GM12878 (cell line): Measurements from ENCODE around the gene MYO9B. TPM values are rescaled to one million over a fixed set of nuclear protein-coding genes. Genes with fewer than 3 reads are reported as not detected.

Experiments used
- ATF7 ChIP-seq: fragments of 450-650 bp; IDR thresholded peaks from 2 replicates; pipeline ENCODE4 v1.6.1; 2016; ENCODE audit warnings: low read depth, mild to moderate bottlenecking
- EGR1 ChIP-seq, 2 experiments: IDR thresholded peaks; 1 replicate in 1 of 2; 2 replicates in 1 of 2; pipeline ENCODE4 v1.6.1; 2011 to 2012; ENCODE audit warnings: low read depth in 2 of 2, low read length in 2 of 2, borderline replicate concordance in 1 of 2, mild to moderate bottlenecking in 1 of 2, moderate library complexity in 1 of 2
- EP300 ChIP-seq, 2 experiments: fragments of 150-350 bp in 1 of 2; IDR thresholded peaks; 2 replicates each; pipeline ENCODE4 v1.6.1; 2011 to 2012; ENCODE audit warnings: low read depth in 2 of 2, low read length in 2 of 2, borderline replicate concordance in 1 of 2, improper control_type of control experiment in 1 of 2, inconsistent platforms in 1 of 2; ENCODE audit not compliant: control insufficient read depth in 1 of 2
- MTA2 ChIP-seq: fragments of 450-650 bp; IDR thresholded peaks from 2 replicates; pipeline ENCODE4 v1.6.1; 2016; ENCODE audit warnings: low read depth, mild to moderate bottlenecking, moderate library complexity
- MYC ChIP-seq: IDR thresholded peaks from 2 replicates; pipeline ENCODE4 v1.6.1; 2011; ENCODE audit warnings: mild to moderate bottlenecking, low read length, moderate library complexity, inconsistent platforms; ENCODE audit not compliant: insufficient read depth, insufficient replicate concordance, insufficient read length, severe bottlenecking
- POLR2A ChIP-seq: IDR thresholded peaks from 2 replicates; pipeline ENCODE4 v1.6.1; 2011; ENCODE audit warnings: low read depth, mild to moderate bottlenecking, low read length
- POLR2AphosphoS5 ChIP-seq: IDR thresholded peaks from 2 replicates; pipeline ENCODE4 v1.6.1; 2011; ENCODE audit warnings: mild to moderate bottlenecking, low read length, inconsistent platforms
- polyA plus RNA-seq, 11 experiments: library from polyadenylated mRNA; depleted of rRNA in 4 of 11; unstranded in 6 of 11; stranded (reverse) in 5 of 11; fragments of >200 nt; fragmentation: Nextera tagmentation in 4 of 11; fragmentation: Illumina TruSeq in 1 of 11; extraction: Ambion mirVana in 4 of 11; extraction: Trizol in 1 of 11; gene quantifications; 1 replicate in 1 of 11; 2 replicates in 10 of 11; pipeline versions ENCODE4 v1.2.1 to v1.2.3, GENCODE V29; 2011 to 2016; ENCODE audit warnings: inconsistent platforms in 2 of 11, missing spikeins in 2 of 11, low read depth in 1 of 11
- total RNA-seq, 4 experiments: library from RNA; depleted of rRNA in 3 of 4; stranded (reverse); fragments of >200 nt in 3 of 4; fragmentation: Illumina TruSeq in 1 of 4; extraction: Trizol in 1 of 4; gene quantifications; 2 replicates each; pipeline versions ENCODE4 v1.2.1 to v1.2.3, GENCODE V29; 2013 to 2021
- TF ChIP-seq, protein P1 (sequence below): fragments of 450-650 bp; IDR thresholded peaks from 2 replicates; pipeline ENCODE4 v1.6.1; 2017; ENCODE audit warnings: antibody characterized with exemption, mild to moderate bottlenecking, moderate library complexity
- TF ChIP-seq, protein P2 (sequence below): IDR thresholded peaks from 2 replicates; pipeline ENCODE4 v1.6.1; 2011; ENCODE audit warnings: borderline replicate concordance, low read depth, mild to moderate bottlenecking, moderate library complexity, low read length; ENCODE audit not compliant: insufficient read depth, poor library complexity, severe bottlenecking

MYO9B gene
- total and polyA plus RNA-seq, 10 of the 15 experiments (the other 5 are each of a cell fraction or from before 2014, with no cell fraction given) = 5.4 to 165 (median 45.8) TPM

DNA sequence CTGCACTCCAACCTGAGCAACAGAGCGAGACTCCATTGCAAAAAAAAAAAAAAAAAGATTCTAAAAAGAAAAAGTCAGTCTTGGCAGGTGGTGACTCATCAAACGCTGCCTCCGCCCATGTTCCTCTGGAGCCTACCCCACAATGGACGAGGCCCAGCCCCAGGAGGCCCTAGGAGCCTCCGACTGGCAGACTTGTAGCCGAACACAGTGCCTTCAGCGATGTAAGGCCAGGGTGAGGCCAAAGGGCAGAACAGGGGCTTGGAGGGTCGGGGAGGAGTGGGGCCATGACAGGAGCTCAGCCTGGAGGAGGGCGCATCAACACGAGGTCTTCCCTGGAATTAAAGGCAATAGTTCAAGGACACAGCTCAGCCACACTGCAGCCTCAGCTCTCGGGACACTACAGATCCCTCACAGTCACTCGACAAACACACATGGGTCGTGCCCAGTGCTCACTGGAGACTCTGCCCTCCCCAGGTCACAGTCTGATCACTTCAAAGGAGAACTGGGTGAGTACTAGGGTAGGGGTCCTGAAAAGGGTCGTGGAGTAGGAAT, 144.7 kb downstream of the MYO9B start (continued):
- TF ChIP-seq, protein P1, sequence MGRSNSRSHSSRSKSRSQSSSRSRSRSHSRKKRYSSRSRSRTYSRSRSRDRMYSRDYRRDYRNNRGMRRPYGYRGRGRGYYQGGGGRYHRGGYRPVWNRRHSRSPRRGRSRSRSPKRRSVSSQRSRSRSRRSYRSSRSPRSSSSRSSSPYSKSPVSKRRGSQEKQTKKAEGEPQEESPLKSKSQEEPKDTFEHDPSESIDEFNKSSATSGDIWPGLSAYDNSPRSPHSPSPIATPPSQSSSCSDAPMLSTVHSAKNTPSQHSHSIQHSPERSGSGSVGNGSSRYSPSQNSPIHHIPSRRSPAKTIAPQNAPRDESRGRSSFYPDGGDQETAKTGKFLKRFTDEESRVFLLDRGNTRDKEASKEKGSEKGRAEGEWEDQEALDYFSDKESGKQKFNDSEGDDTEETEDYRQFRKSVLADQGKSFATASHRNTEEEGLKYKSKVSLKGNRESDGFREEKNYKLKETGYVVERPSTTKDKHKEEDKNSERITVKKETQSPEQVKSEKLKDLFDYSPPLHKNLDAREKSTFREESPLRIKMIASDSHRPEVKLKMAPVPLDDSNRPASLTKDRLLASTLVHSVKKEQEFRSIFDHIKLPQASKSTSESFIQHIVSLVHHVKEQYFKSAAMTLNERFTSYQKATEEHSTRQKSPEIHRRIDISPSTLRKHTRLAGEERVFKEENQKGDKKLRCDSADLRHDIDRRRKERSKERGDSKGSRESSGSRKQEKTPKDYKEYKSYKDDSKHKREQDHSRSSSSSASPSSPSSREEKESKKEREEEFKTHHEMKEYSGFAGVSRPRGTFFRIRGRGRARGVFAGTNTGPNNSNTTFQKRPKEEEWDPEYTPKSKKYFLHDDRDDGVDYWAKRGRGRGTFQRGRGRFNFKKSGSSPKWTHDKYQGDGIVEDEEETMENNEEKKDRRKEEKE = no peak
- peak; percentile 62 for TF ChIP-seq POLR2A
- TF ChIP-seq MTA2 = no peak
- TF ChIP-seq, protein P2, sequence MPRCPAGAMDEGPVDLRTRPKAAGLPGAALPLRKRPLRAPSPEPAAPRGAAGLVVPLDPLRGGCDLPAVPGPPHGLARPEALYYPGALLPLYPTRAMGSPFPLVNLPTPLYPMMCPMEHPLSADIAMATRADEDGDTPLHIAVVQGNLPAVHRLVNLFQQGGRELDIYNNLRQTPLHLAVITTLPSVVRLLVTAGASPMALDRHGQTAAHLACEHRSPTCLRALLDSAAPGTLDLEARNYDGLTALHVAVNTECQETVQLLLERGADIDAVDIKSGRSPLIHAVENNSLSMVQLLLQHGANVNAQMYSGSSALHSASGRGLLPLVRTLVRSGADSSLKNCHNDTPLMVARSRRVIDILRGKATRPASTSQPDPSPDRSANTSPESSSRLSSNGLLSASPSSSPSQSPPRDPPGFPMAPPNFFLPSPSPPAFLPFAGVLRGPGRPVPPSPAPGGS = no peak
- TF ChIP-seq EGR1 (IDR thresholded peaks at IDR 0.05; ENCODE audit: borderline replicate concordance in 1 of 2, low read depth in 2 of 2, low read length in 2 of 2) = no peak
- TF ChIP-seq ATF7 = no peak
- TF ChIP-seq POLR2AphosphoS5 = peak; percentile 28; the same call in 1 of the 2 replicates
- TF ChIP-seq EP300 (IDR thresholded peaks at IDR 0.05; ENCODE audit: borderline replicate concordance in 1 of 2, control insufficient read depth in 1 of 2, low read depth in 2 of 2, low read length in 2 of 2) = no peak
- no peak for TF ChIP-seq MYC
- TF ChIP-seq, all 136 proteins: peak for 2
